ENCODE data around the gene SHISAL2A. TPM values are rescaled to one million over a fixed set of nuclear protein-coding genes. Genes with fewer than 3 reads are reported as not detected.

The SHISAL2A gene
- total RNA-seq, 2 donors from 2014 or later, result 0.22 TPM; not detected in 1

DNA sequence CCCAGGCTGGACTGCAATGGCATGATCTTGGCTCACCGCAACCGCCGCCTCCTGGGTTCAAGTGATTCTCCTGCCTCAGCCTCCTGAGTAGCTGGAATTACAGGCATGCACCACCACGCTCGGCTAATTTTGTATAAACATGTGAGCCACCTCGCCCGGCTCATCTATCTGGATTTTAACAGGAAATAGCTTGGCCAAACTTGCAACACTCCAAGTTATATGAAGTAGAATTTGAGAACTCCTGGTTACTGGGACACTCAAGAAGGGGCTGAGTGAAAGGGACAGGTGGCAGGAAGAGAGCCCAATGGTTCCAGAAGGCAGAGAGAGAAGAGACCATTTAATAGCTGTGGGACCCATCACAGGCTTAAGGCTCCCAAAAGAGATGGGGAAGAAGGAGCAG is 33.7 kb upstream of the SHISAL2A start:
- no peak for DNase-seq
- Histone ChIP-seq H3K4me1 (no peaks in the 10 kb centered on the region), H3K27me3 (no peaks in the 10 kb centered on the region), H3K27ac (no peak overlapping the region), H3K9ac (ENCODE audit: low read depth in 2 of 2, low read length in 2 of 2) (no peak overlapping the region), H3K36me3 (no peaks in the 10 kb centered on the region), H3K9me3 (no peaks in the 10 kb centered on the region), H3K4me3 (no peak overlapping the region)
- intact Hi-C loops (cut with DNase I), result no loop called here
- TF ChIP-seq, protein P1, sequence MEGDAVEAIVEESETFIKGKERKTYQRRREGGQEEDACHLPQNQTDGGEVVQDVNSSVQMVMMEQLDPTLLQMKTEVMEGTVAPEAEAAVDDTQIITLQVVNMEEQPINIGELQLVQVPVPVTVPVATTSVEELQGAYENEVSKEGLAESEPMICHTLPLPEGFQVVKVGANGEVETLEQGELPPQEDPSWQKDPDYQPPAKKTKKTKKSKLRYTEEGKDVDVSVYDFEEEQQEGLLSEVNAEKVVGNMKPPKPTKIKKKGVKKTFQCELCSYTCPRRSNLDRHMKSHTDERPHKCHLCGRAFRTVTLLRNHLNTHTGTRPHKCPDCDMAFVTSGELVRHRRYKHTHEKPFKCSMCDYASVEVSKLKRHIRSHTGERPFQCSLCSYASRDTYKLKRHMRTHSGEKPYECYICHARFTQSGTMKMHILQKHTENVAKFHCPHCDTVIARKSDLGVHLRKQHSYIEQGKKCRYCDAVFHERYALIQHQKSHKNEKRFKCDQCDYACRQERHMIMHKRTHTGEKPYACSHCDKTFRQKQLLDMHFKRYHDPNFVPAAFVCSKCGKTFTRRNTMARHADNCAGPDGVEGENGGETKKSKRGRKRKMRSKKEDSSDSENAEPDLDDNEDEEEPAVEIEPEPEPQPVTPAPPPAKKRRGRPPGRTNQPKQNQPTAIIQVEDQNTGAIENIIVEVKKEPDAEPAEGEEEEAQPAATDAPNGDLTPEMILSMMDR (IDR thresholded peaks at IDR 0.05), result no peak

DNA sequence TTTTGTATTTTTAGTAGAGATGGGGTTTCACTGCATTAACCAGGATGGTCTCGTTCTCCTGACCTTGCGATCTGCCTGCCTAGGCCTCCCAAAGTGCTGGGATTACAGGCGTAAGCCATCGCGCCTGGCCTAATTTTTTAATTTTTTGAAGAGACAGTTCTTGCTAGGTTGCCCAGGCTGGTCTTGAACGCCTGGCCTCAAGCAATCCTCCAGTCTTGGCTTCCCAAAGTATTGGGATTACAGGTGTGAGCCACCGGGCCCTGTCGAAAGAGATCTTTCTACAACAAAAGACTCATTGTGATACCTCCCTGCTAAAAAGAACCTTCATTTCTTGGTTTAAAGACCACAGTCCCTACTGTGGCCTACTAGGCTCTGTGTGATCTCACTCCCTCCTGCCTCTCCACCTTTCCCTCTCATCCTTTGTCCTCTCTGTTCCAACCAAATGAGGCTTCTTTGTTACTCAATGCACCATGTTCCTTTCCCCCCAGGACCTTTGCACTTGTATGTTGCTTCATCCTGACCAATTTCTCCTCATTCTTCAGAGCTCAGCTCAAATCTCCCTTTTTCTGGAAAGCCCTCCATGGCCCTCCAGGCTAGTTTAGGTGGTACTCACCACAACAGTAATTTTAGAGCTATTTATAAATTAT is 32.3 kb upstream of the SHISAL2A start:
- Histone ChIP-seq H3K9ac (ENCODE audit: low read depth in 2 of 2, low read length in 2 of 2) (no peak overlapping the region), H3K4me3 (no peak overlapping the region), H3K27ac (no peak overlapping the region), H3K4me1 (no peaks in the 10 kb centered on the region), H3K27me3 (no peaks in the 10 kb centered on the region), H3K36me3 (no peaks in the 10 kb centered on the region), H3K9me3 (no peaks in the 10 kb centered on the region)
- no peak for DNase-seq
- intact Hi-C loops (cut with DNase I), result no loop called here
- TF ChIP-seq, protein P1 (IDR thresholded peaks at IDR 0.05), result no peak

DNA sequence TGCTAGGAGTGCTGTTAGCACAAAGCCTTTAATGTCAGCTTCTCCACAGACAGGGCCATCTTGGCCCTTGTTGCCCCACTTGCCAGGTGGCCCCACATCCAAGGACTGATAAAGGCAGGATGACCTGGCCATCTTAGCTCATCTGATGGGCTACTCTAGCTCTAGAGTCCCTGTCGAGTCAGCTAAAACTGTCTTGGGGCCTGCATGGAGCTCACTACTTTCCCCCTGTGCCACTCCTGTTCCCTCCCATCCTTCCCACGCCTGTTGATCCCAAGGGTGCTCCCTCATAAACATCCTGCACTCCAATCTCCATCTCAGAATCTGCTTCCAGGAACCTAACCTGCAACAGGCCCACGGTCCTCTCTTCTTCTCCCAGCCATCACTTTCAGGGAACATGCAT is 31.4 kb upstream of the SHISAL2A start:
- Histone ChIP-seq H3K4me3 (peak overlapping the region; percentile 61), H3K36me3 (no peaks in the 10 kb centered on the region), H3K9ac (ENCODE audit: low read depth in 2 of 2, low read length in 2 of 2) (peak overlapping the region in 1 of 2 donors; percentile 76), H3K4me1 (no peaks in the 10 kb centered on the region), H3K27ac (peak overlapping the region; percentile 40), H3K9me3 (no peaks in the 10 kb centered on the region), H3K27me3 (no peaks in the 10 kb centered on the region)
- no peak for DNase-seq
- TF ChIP-seq, protein P1 (IDR thresholded peaks at IDR 0.05), result no peak
- intact Hi-C loops (cut with DNase I), result no loop called here

DNA sequence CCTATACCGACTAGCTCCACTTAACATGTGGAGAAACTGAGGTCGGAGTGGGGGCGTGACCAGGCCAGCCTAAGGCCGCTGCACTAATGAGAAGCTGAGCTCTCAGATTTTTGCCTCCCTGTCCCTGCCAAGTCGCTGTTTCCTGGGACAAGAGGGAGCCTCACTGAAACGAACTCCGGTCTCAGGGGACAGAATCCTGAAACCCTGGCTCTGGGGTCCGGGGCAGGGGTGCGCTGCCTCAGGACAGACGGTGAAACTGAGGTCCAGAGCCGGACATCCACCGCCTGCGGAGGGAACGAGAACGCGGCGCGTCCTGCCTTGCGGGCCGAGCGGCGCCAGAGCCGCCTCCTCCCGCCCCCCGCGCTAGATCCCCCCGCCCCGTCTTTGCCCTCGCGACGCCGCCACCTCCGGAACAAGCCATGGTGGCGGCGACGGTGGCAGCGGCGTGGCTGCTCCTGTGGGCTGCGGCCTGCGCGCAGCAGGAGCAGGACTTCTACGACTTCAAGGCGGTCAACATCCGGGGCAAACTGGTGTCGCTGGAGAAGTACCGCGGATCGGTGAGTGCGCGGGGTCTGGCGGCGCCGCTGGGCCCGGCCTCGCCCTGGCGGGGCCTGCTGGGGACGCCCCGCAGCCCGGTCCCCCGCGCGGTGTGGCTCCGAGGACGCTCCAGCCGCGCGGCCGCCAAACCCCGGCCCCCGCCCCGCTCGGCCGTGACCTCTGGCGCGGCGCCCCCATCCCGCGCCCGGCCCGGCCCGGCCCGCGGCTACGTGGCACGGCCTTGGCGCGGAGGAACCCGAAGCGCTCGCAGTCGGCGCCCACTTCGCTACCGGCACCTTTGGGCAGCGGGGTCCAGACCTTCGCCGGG is 30.7 kb upstream of the SHISAL2A start, which contains the start of gene GPX7:
TSS of gene GPX7 (plus strand) at position 381 of the 865 bp plus-strand sequence. CDS start at position 420, 39 bp downstream.
- intact Hi-C loops (cut with DNase I), result no loop called here
- Histone ChIP-seq H3K27me3 (no peaks in the 10 kb centered on the region), H3K4me3 (peak within 1 kb of the TSS; percentile 61), H3K36me3 (no peaks in the 10 kb centered on the region), H3K4me1 (no peaks in the 10 kb centered on the region), H3K9me3 (no peaks in the 10 kb centered on the region), H3K9ac (ENCODE audit: low read depth in 2 of 2, low read length in 2 of 2) (peak within 1 kb of the TSS; percentile 70 to 76), H3K27ac (peak within 1 kb of the TSS; percentile 40)
- peak; percentile 20 for DNase-seq
- TF ChIP-seq, protein P1 (IDR thresholded peaks at IDR 0.05), result no peak

DNA sequence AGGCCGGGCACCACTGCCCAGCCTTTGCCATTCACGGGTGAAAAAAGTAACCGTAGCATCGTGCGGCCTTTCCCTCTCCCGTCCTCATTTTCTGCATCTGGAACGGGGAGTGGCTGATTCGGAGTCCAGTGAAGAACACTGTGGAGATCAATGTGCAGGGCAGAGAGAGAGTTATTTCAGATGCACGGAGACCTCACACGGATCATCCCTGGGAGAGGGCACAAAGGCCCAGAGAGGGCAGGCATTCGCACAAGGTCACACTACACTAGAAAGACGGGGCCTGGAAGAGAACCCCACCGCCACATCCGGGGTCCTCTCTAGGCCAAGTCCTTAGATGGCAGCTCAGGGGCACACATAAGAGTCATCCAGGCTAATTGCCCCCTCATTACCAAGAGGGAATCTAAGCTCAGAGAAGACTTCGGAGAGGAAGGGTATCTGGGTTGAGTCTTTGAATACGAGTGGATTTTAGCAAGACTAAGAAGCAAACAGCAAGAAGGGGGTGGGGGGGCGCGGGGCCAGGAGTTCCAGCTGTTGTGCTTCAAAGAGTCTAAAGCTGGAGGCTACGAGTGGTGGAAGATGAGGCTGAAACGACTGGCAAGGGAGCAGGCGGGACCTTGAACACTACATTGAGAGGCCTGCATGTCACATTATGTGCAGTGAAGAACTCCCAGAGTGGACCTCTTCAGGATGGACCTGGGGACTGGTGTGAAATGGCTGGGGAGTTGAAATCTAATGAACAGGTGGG is 29.9 kb upstream of the SHISAL2A start:
- TF ChIP-seq, protein P1 (IDR thresholded peaks at IDR 0.05), result no peak
- Histone ChIP-seq H3K4me1 (no peaks in the 10 kb centered on the region), H3K9ac (ENCODE audit: low read depth in 2 of 2, low read length in 2 of 2) (peak overlapping the region; percentile 9 to 76), H3K27ac (peak overlapping the region; percentile 37), H3K4me3 (peak overlapping the region; percentile 61), H3K36me3 (no peaks in the 10 kb centered on the region), H3K27me3 (no peaks in the 10 kb centered on the region), H3K9me3 (no peaks in the 10 kb centered on the region)
- no peak for DNase-seq
- intact Hi-C loops (cut with DNase I), result no loop called here

Data from colonic mucosa (tissue), 4 donors.